ENCODE results near the gene PSTPIP2.

DNA sequence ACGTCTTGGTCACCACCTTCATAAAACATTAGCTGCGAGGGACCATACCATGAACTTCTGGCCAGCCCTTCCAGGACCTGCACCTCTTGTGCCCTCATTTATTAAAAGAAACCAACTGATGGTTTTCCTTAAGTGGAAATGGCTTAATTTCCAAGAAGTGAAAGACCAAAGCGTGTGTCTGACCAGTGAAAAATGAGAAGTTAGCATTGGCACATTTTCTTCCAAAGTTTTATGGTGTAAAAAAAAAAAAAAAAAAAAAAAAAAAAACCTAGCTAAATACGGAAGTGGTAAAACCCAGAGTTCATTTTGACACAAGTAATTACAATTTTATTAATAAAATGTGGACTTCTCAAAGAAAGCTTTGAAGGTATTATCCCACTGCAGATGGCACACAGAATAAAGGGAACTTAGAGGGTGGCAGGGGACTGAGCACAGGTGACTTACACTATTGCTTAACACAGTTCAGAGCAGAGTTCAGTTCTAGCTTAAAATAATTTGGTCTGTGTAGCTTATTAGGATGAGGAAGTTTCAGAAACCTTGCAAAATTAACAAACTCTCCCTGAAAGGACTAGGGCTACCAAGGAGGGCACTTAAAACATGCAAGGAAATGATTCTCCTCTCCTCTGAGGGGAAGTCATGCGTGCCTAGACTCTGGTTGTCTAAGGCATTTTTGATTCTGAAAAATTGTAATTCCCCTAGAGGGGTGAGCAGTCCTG is 62.8 kb downstream of the PSTPIP2 start:
- TF ChIP-seq POLR2A (IDR thresholded peaks at IDR 0.05), result no peak
- TF ChIP-seq, protein P1, sequence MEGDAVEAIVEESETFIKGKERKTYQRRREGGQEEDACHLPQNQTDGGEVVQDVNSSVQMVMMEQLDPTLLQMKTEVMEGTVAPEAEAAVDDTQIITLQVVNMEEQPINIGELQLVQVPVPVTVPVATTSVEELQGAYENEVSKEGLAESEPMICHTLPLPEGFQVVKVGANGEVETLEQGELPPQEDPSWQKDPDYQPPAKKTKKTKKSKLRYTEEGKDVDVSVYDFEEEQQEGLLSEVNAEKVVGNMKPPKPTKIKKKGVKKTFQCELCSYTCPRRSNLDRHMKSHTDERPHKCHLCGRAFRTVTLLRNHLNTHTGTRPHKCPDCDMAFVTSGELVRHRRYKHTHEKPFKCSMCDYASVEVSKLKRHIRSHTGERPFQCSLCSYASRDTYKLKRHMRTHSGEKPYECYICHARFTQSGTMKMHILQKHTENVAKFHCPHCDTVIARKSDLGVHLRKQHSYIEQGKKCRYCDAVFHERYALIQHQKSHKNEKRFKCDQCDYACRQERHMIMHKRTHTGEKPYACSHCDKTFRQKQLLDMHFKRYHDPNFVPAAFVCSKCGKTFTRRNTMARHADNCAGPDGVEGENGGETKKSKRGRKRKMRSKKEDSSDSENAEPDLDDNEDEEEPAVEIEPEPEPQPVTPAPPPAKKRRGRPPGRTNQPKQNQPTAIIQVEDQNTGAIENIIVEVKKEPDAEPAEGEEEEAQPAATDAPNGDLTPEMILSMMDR (IDR thresholded peaks at IDR 0.05), result no peak

Measured in uterus (tissue), 2 donors.